Raji (cell line): ENCODE measurements around the gene ACTR1B.

Source experiments
- POLR2A ChIP-seq: IDR thresholded peaks from 2 replicates; pipeline ENCODE4 v1.6.1; 2011; ENCODE audit warnings: low read depth, low read length, control low read depth; ENCODE audit not compliant: insufficient read depth

The ACTR1B gene

DNA sequence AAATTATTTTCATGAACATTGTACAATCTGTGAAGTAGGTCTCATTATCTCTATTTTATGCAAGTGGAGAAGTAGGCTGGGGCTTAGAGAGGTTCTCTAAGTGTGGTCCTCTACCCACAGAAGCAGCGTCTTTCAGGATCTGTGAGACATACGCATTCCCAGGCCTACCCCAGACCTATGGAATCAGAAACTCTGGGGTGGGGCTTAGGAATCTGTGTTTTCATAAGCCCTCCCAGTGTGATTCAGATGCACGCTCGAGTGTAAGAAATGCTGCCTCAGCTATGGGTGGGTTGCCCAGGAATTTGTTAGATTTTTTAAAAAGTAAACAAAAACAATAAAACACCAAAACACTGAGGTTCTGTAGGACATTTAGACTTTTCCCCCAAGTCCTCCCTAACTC, 34.7 kb upstream of the ACTR1B start:
- no peak for TF ChIP-seq POLR2A

DNA sequence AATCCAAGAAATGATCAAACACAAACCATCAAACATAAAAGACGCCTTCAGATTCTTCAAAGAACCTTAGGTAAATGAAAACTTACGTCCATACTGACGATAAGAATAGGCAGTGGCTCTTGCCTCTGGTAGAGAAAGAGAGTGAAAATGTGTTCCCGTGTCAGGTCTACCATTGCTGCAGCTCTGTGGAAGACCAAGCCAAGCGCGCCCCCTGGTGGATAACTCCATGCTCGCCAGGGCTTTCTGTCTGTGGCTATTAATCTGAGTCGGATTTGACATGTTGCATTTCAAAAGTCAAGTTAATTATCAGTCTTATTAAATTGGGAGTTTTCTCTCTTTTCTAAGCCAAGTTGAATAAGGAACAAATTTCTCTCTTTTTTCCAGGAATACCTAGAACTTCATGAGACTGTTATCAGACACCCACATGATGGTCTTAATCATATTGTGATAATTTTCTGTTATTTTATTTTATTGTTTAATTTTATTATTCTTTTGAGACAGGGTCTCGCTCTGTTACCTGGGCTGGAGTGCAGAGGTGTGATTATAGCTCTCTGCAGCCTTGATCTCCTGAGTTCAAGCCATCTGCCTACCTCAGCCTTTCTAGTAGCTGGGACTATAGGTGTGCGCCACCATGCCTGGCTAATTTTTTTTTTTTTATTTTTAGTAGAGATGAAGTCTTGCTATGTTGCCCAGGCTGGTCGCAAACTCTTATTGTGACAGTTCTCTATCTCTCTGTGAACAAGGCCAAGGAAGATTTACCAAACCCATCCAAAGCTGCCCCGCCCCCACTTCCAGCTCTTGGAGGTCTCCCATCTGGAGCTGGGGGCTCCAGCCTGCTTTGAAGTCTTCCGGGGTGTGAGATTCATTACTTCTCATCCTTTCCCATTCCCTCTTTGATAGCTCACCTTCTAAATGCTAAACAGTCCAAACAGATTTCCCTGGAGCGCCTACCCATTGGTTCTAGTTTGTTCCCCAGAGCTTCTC, 33.7 kb upstream of the ACTR1B start:
- no peak for TF ChIP-seq POLR2A

DNA sequence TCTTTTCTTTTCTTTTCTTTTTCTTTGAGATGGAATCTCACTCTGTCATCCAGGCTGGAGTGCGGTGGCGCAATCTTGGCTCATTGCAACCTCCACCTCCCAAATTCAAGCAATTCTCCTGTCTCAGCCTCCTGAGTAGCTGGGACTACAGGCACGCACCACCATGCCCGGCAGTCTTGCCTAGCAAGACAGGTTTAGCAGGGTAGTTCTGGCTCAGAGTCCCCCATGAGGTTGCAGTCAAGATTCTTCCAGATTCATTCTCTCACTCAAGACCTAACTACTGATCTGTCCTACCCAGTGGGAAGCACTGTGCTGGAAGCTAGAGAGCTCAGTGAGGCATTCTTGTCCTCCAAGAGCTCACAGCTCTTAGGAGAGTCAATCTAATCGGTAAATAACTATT, 31.9 kb upstream of the ACTR1B start:
- TF ChIP-seq POLR2A: no peak

DNA sequence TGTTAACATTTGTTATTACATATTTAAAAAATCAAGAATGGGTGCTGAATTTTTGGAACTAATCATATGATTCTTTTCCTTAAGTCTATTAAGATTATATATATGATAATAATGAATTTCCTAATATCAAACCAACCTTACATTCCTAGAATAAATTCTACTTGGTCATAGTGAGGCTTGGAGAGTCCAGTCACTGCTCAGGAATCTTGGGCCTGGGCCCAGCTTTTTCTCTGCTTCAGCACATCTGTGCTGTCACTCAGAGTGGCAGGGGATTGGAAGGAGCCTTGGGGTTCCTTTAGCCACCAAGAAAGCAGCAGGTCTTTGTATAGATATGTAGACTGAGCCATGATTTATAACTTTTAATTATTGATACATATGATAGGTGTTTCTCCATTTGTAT, 29.6 kb upstream of the ACTR1B start:
- no peak for TF ChIP-seq POLR2A

DNA sequence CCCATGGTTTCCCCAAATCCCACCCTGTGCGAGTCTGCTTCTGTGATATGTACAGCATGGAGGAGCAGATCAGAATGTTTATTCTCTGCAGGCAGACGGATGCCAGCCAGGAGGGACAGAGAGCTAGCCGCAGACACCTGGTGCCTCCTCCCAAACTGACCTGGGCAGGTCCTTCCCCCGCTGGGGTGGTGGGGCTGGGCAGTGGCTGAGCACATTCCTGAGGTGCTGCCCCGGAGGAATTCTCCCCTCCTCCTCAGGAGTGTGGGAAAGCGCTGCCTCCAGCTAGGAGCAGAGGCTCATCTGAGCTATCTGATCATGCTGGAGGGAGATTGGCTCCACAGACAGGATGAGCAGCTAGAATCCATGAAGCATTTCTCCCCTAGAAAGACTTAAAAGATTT, 27.3 kb upstream of the ACTR1B start:
- no peak for TF ChIP-seq POLR2A

DNA sequence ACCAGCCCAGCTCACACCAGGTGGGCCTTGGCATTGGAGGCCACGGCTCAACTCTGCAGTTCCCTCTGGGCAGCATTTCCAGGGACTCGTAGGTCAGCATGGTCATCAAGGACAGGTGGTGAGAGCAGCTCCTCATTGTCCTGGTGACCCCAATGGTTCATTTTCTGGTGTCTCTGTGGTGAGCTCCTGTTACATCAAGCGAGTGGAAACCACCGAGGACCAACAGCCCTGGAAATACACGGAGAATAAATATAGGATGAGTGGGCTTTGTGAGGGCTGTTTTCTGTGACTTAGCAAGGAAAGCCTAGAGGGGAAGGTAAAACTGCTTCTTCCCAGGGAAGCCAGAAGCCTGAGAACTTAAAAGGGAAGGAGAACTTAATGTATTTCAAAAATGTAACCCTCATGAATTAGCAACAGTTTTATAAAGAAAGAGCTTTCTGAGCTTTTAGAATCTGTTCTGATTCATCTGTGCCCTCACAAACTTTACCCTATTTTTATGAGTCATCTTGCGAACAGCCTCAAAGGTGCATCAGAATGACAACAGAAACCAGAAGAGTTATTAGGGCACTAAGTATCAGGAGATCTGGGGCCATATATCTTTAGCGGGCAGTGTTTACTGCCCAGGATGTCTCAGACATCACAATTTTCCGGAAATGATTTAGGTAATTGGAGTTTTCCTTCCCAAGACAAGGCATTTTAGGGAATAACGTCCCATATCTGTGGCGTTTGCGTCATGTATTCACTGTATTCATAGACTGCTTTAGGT, 24.4 kb upstream of the ACTR1B start:
- no peak for TF ChIP-seq POLR2A

DNA sequence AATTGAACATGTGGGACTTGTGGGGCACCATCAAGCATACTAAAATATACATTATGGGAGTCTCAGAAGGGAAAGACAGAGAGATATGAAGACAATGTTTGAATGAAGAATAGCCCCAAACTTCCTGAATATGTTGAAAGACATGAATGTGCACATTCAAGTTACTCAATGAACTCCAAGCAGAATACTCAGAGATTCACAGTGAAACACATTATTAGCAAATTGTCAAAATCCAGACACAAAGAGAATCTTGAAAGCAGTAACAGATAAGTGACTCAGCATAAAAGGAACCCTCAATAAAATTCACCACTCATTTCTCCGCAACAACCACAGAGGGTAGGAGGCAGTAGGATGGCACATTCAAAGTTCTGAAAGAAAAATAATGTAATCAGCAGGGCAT, 14.5 kb upstream of the ACTR1B start:
- no peak for TF ChIP-seq POLR2A

DNA sequence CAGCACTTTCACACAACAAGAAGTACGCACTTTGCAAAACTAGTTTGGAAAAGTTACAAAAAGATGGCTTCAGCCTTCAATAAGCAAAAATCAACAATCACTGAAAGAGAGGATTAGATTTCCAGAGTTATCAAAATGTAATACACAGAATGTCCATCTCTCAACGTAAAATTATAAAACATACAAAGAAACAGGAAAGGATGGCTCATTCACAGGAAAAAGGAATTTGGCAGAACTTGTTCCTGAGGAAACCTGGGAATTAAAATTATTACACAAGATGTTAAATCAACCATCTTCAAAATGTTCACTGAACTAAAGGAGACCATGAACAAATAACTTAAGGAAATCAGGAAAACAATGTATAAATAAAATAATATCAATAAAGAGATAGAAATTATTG, 13.6 kb upstream of the ACTR1B start:
- no peak for TF ChIP-seq POLR2A

DNA sequence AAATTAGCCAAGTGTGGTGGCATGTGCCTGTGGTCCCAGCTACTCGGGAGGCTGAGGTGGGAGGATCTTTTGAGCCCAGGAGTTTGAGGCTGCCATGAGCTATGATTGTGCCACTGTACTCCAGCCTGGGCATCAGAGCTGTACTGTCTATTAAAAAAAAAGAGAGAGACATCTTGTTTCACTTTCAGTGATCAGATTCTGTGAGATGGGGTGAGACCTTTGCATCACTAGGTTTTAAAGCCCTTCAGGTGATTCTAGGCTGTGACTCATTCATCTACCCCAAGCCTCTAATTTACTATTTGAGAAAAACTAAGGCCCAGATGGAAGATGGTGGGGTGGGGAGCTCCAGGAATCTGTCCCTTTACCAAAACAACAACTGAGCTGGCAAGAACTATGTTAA, 12.8 kb upstream of the ACTR1B start:
- no peak for TF ChIP-seq POLR2A

DNA sequence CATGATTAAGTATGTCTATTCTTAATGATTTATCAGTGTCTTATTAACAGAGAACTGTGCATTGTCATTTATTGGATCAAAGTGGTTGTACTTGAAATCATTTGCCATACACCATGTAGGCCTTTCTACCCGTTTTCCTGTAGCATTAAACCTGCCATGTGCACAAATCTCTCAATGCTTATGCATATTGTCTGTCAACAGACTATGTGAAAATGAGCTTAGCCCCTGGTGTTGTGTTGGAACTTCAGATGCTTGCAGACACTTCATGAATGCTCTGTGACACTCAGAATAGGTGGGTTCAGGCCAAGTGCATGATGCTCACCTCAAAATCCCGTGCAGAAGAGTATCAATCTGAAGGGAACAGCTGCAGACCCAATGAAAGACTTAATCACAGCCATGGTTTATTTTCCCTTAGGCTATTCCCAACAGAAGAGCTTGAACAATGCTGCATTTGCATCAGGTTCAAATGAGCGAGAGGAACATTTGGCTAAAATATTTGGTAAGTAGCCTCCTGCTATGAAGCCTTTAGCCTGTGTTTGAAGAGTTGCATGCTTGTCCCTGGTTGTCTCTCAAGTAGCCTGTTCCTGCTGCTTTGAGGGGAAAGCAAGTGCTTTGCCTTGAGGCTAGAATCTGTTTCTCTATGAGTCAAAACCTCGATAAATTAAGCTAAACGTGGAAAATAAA, 11.7 kb upstream of the ACTR1B start:
- TF ChIP-seq POLR2A: no peak

DNA sequence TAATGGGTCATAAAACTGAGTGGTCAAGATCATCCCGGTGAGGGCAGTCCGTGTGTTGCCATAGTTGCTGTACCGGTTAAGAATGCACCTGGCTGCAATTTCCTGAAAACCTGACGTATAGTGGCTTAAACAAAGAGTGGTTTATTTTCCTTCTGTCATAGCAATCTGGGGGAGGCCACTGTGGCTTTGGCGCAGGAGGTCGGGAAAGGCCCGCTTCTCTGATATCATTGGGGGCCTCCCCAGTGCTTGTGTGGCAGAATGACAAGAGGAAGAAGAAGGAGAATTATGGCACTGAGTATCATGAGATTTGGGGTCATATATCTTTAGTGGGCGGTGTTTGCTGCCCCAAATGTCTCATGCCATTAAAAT, 10.1 kb upstream of the ACTR1B start:
- TF ChIP-seq POLR2A: no peak

DNA sequence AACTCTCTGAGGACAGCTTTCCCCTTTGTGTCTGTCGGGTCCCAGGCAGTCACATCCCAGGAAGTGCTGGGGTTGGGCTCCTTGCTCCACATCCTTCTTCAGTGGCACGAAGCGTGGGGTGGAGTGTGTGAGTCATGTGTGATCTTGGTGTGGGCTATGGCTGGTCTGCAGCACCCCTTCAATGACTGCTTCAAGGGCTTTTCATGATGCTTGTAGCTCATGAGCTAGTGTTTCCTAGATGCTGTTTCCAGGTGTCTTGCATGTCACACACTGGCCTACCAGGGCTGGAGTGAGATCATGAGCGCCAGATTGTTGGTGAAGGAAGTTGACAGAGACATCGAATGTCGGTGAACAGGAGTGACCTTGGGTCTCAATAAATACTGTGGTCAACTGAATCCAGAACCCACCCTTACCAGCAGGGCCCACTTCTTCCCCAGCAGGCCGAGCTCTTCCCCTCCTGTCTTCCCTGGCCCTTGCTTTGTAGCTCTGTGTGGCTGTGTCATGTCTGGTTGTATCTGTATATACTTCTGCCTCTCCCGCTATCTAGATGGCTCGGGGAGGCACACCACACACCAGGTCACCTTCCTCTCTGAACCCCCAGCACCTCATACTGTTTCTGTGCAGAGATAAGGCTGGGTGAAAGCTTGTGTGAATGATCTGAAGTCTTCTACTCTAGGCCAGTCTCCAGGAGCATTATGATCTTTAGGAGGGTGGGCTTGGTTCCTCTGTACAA, 9.5 kb upstream of the ACTR1B start:
- TF ChIP-seq POLR2A: no peak

DNA sequence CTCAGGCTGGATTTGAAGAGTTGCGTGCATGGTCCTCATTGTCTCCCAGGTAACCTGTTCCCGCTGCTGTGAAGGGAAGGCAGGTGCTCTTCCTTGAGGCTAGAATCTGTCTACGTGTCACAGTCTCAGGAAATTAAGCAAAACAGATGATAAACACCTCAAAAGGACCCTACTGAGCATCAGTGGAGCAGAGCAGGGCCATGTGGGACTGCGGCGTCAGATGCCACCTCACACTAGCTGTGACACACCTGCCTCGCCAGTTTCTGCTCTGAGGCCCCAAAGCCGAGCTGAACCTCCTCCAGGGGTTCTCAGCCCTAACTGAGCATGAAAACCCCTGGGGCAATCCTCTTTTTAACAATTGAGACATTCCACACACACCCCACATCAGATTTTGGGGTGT, 7.7 kb upstream of the ACTR1B start:
- TF ChIP-seq POLR2A: no peak

DNA sequence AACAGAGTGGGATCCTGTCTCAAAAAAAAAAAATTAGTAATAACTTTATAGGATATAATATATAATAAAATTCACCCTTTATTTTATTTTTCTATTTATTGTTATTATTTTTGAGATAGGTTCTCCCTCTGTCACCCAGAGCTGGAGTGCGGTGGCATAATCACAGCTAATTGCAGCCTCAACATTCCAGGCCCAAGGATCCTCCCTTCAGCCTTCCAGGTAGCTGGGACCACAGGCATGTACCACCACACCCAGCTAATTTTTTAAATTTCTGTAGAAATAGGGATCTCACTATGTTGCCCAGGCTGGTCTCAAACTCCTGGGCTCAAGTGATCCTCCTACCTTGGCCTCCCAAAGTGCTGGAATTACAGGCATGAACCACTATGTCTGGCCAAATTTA, 6.6 kb upstream of the ACTR1B start:
- TF ChIP-seq POLR2A: no peak

DNA sequence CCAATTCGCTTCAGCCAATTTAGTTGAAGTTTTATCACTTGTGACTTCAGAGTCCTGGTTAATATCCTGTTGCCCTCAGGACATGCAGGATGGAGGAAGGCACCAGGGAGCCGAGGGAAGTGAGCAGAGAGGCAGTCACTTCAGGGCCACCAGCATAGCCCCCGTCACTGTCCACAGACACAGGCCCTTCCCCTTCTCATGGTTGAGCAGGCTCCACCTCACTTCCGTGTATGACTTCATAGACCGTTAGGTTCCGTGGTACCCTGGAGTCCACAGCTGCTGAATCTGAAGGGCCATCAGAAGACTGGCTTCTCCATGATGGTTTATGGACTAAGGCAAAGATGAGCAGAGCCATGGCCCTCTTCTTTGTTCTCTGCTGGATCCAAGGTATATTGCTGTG, 5.6 kb upstream of the ACTR1B start, which contains the start of gene C2orf92:
Gene C2orf92 (plus strand): TSS at position 266 of the 400 bp plus-strand sequence. CDS start 76 bp downstream, at position 342.
- no peak for TF ChIP-seq POLR2A
